Stomach smooth muscle (tissue), 2 donors: ENCODE measurements around the gene NXF1.
"Not testable (repeated sequence)": the region's sequence is repeated elsewhere in the genome, so short reads cannot be mapped to it uniquely, and the experiment has no call there.

Experiments used
- H3K27ac ChIP-seq: one replicate; pipeline ENCODE4 v1.7.0; 2013; ENCODE audit warnings: mild to moderate bottlenecking, low read length, inconsistent platforms
- H3K27me3 ChIP-seq, 2 donors: one replicate each; pipeline ENCODE4 v1.7.0; 2013; ENCODE audit warnings: low read length in 2 of 2; ENCODE audit not compliant: insufficient read depth in 2 of 2, control insufficient read depth in 1 of 2
- H3K36me3 ChIP-seq, 2 donors: one replicate each; pipeline ENCODE4 v1.7.0; 2013; ENCODE audit warnings: low read length in 2 of 2; ENCODE audit not compliant: control insufficient read depth in 2 of 2, insufficient read depth in 2 of 2
- H3K4me1 ChIP-seq: one replicate; pipeline ENCODE4 v1.7.0; 2013; ENCODE audit warnings: low read length; ENCODE audit not compliant: control insufficient read depth, insufficient read depth
- H3K4me3 ChIP-seq, 2 donors: one replicate each; pipeline ENCODE4 v1.7.0; 2013; ENCODE audit warnings: low read length in 2 of 2
- H3K9ac ChIP-seq, 2 donors: one replicate each; pipeline ENCODE4 v1.7.0; 2013; ENCODE audit warnings: low read length in 2 of 2, mild to moderate bottlenecking in 1 of 2
- H3K9me3 ChIP-seq, 2 donors: one replicate each; pipeline ENCODE4 v1.7.0; 2013; ENCODE audit warnings: low read length in 2 of 2; ENCODE audit not compliant: control insufficient read depth in 2 of 2
- donor health status: healthy.
- donor health status: Pancreatic carcinoma.

Gene NXF1

DNA sequence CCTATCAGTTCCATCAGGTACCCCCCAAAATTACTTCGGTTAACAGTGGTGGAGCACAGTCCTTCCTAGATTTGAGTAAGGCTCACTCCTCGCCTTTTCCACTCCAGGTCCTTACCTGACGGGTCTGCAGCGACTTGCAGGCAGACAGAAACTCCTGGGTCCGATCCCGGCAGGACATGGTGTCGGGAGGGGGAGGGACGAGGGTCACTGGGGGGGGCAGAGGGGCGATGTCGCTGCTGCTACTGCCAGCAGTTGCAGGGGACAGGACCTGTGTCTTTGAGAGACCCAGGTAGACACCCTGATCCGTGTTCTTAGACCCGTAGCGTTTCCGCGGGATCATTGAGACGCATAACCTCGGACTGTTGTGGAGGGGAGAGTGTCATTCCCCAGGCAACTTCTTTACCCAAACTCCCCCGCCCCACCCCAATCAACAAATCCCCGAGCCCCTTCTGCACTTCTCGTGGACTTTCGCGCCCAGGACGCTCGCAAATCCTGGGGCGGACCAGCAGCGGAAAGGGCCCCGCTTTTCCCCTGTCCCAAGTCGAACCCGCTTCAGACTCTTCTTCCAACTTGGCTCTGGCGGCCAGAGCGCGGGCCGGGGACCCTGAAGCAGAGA lies 25.8 kb upstream of the NXF1 start:
- Histone ChIP-seq H3K4me3 (peak overlapping the region; percentile 92 to 94), H3K27me3 (no peaks in the 10 kb centered on the region), H3K4me1 (peaks cover 21% of the 10 kb centered on the region), H3K36me3 (peaks cover 27 to 30% of the 10 kb centered on the region in 2 donors), H3K27ac (peak overlapping the region; percentile 96), H3K9ac (peak overlapping the region; percentile 90 to 99), H3K9me3 (no peaks in the 10 kb centered on the region)

DNA sequence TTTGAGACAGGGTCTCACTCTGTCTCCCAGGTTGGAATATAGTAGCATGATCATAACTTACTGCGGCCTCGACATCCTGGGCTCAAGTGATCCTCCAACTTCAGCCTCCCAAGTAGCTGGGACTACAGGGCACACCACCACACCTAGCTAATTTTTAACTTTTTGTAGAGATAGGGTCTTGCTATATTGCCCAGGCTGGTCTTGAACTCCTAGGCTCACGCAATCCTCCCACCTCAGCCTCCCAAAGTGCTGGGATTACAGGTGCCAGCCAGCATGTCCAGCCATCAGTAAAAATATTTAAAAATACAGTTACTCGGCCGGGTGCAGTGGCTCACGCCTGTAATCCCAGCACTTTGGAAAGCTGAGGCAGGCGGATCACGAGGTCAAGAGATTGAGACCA lies 22.9 kb upstream of the NXF1 start:
- H3K9me3 ChIP-seq, H3K4me3 ChIP-seq, H3K27me3 ChIP-seq, H3K9ac ChIP-seq, H3K27ac ChIP-seq: not testable (repeated sequence)
- H3K36me3 ChIP-seq, result peaks cover 31 to 37% of the 10 kb centered on the region in 2 donors
- peaks cover 16% of the 10 kb centered on the region for H3K4me1 ChIP-seq

DNA sequence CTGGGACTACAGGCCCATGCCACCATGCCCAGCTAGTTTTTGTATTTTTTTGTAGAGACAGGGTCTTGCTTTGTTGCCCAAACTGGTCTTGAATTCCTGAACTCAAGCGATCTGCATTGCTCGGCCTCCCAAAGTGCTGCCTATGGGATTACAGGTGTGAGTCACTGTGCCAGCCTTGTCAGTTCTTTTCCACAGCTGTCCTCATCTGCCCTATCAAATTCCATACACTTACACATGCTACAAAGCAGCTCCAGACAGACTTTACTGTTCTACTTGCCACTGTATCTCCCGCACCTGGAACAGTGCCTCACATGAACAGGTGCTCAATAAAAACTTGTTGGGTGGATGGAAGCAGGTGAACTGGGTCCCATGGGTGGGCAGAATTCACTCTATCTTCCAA lies 18.4 kb upstream of the NXF1 start:
- Histone ChIP-seq H3K4me3 (no peak overlapping the region), H3K27me3 (no peaks in the 10 kb centered on the region), H3K9ac (no peak overlapping the region), H3K9me3 (no peaks in the 10 kb centered on the region), H3K36me3 (peaks cover 45 to 49% of the 10 kb centered on the region in 2 donors), H3K4me1 (no peaks in the 10 kb centered on the region), H3K27ac (no peak overlapping the region)

DNA sequence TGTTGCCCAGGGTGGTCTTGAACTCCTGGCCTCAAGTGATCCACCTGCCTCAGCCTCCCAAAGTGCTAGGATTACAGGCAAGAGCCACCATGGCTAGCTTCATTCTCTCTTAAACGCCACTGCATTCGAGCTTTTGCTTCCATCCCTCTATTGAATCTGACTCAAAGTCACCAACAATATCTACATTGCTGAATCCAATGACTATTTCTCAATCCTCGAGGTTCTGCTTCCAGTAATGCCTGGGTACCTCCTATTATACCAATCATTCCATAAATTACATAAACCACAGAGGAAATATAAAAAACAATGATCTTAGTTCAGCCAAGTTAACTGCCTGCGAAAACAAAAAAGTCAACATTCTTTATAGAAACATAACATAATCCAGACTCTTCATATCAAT lies 11.9 kb upstream of the NXF1 start:
- H3K36me3 ChIP-seq, result peaks cover 10 to 14% of the 10 kb centered on the region in 2 donors
- no peaks in the 10 kb centered on the region for H3K27me3 ChIP-seq
- H3K4me3 ChIP-seq, result no peak overlapping the region
- H3K9ac ChIP-seq, result no peak overlapping the region
- H3K27ac ChIP-seq, result no peak overlapping the region
- H3K9me3 ChIP-seq, result no peaks in the 10 kb centered on the region
- H3K4me1 ChIP-seq, result no peaks in the 10 kb centered on the region

DNA sequence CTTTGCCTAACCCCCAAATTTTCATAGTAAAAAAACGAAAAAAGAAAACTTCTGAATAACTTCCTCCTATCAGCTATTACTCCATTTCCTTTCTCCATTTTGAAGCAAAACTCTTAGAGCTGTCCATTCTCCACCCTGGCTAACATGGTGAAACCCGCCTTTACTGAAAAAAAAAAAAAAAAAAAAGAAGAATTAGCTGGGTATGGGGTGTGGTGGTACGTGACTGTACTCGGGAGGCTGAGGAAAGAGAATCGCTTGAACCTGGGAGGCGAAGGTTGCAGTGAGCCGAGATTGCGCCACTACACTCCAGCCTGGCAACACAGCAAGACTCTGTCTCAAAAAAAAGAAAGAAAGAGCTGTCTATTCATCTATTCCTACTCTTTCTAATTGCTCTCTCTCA lies 11.3 kb upstream of the NXF1 start:
- Histone ChIP-seq H3K36me3 (peaks cover 8 to 13% of the 10 kb centered on the region in 2 donors), H3K27me3 (no peaks in the 10 kb centered on the region), H3K27ac (no peak overlapping the region), H3K4me1 (no peaks in the 10 kb centered on the region), H3K9ac (no peak overlapping the region), H3K9me3 (no peaks in the 10 kb centered on the region), H3K4me3 (no peak overlapping the region)

DNA sequence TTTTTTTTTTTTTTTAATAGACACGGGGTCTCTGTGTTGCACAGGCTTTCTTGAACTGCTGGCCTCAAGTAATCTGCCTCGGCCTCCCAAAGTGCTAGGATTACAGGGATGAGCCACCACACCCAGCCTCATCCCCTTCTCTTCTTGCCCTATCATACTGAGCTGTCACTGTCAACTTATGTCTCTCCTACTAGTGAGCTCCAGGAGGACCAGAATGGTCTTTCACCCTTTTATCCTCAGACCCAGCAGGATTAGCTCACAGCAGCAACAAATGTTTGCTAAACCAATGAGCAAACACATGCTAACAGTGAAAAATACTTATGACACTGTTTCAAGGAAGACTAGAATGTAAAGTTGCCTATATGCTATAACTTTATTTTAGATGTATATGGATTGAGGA lies 6.4 kb upstream of the NXF1 start:
- no peaks in the 10 kb centered on the region for H3K27me3 ChIP-seq
- H3K27ac ChIP-seq, result no peak overlapping the region
- peaks cover under 1% of the 10 kb centered on the region for H3K4me1 ChIP-seq
- H3K9ac ChIP-seq, result no peak overlapping the region
- H3K4me3 ChIP-seq, result no peak overlapping the region
- H3K9me3 ChIP-seq, result no peaks in the 10 kb centered on the region
- H3K36me3 ChIP-seq, result peaks cover 7 to 8% of the 10 kb centered on the region in 2 donors

DNA sequence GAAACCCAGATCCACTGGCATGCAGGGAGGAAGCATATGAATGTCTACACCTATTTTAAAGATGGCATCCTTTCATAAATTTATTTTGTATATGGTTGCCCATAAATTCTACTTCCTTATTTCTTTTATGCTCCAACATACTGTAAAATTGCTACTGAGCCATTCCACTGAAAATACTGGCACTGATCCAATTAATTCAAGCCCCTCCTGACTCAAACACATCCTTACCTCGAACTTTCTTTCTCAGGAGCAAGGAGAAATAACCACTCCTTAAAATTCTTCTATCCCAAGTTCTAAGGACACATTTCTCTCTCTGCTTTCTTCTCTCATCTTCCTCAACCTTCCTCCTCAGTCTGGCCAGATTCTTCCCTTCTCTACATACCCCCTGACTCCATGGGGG lies 5.5 kb upstream of the NXF1 start:
- Histone ChIP-seq H3K27ac (no peak overlapping the region), H3K27me3 (no peaks in the 10 kb centered on the region), H3K4me3 (no peak overlapping the region), H3K9ac (no peak overlapping the region), H3K4me1 (peaks cover 8% of the 10 kb centered on the region), H3K9me3 (no peaks in the 10 kb centered on the region), H3K36me3 (peaks cover 7 to 8% of the 10 kb centered on the region in 2 donors)

DNA sequence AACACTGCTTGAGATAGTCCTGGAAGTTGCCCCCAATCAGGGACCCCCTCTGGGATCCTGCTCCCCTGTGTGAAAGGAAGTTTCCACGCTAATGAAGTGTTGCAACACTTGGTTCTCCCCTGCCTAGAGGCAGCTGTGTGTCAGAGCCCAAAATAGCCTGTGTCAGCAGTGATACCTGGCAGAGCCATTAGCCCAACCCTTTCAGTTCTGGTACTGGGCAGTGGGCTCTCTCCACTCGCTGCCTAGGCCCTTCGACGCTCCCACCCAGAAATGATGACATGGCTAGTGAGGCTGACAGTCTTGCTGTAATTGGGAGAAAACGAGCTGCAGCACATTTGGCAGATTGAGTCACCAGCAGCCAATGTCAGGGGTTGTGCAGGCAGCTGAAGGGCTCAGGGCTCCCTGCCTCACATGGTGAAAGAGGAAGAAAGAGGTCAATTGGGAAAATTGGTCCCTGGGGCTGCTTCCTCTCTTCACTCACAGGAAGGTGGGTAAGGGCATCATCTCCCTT lies 1.4 kb upstream of the NXF1 start:
- peaks cover 31% of the 10 kb centered on the region for H3K4me1 ChIP-seq
- no peak overlapping the region for H3K9ac ChIP-seq
- no peaks in the 10 kb centered on the region for H3K9me3 ChIP-seq
- peaks cover 16 to 21% of the 10 kb centered on the region in 2 donors for H3K36me3 ChIP-seq
- H3K27ac ChIP-seq, result peak overlapping the region; percentile 87
- no peak overlapping the region for H3K4me3 ChIP-seq
- no peaks in the 10 kb centered on the region for H3K27me3 ChIP-seq

DNA sequence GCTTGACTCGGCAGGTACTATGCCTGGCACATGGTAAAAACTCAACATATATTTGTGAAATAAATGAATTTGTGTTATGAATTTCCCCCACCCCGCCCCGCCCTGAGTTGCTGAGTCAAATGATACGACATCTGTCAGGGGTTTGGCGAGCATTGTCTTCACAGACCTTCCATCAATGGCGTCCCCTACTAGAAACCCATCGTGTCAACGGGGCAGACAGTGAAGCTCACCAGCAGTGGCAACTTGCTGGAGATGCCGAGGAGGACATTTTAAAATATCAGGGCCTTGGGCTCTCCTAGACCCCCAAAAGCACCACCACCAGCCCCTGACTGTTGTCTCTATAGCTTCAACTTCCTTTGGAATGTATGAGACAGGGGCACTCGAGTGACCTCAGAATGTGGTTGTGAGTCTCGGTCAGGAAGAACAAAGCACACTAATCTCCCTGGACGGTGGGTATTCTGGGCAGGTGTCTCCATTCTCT lies 761 bp upstream of the NXF1 start:
- H3K9ac ChIP-seq, result peak overlapping the region; percentile 77 to 90
- peak overlapping the region; percentile 87 for H3K27ac ChIP-seq
- no peaks in the 10 kb centered on the region for H3K27me3 ChIP-seq
- H3K9me3 ChIP-seq, result no peaks in the 10 kb centered on the region
- peak overlapping the region; percentile 77 to 98 for H3K4me3 ChIP-seq
- H3K36me3 ChIP-seq, result peaks cover 23 to 28% of the 10 kb centered on the region in 2 donors
- peaks cover 31% of the 10 kb centered on the region for H3K4me1 ChIP-seq

DNA sequence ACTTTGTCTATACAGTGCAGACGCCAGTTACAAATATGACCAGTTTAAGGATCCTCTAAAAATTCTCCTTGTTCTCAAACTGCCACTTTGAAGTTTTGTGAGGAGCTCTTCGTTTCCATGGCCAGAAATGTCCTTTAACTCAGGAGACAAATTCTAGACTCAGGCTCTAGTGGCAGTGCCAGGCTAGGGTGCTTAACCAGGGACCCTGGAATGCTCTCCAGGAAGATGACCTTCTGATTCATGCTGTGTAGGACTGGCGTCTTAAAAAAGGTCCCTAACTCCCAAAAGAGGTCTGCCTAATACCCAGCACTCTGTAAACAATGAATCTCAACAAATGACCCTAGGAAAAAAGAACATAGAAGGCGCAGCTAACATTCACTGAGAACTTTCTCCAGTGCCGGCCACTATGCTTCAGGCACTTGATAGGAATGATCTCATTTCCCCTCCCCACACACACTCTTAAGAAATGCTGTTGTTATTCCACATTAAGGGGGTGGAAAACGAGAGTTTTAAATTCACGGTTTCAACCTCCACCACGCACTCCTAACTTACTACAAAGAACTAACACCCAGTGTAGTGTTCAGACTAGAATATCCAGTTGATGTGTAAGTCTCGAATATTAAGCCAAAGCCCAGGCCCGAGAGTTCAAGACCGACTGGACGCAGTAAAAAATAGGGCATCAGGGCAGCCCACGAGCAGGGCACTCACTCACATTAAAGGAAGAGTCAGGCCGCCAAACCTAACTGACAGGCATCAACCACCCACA lies 747 bp downstream of the NXF1 start:
- Histone ChIP-seq H3K27ac (peak overlapping the region; percentile 87), H3K9ac (peak overlapping the region; percentile 90 to 94), H3K36me3 (peaks cover 38 to 39% of the 10 kb centered on the region in 2 donors), H3K9me3 (no peaks in the 10 kb centered on the region), H3K4me3 (peak overlapping the region; percentile 77 to 98), H3K4me1 (peaks cover 31% of the 10 kb centered on the region), H3K27me3 (no peaks in the 10 kb centered on the region)

DNA sequence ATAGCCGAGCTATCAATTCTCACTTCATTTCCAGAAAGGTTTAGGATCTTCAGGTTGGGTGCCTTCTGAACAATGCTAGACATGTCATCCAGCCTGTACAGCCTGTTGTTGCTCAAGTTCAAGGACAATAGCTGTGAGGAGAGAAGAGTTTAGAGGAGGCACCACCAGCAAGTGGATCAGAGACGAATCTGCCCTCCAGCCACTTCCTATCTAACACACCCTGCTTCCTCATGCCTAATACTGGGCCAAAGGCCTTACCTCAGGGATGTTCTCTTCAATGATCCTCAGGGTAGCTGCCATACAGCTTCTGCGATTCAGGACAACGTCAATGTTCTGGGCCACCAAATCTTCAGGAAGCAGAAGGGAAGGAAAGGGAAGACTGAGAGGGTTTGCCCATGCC lies 4.2 kb downstream of the NXF1 start:
- H3K27ac ChIP-seq, result no peak overlapping the region
- H3K4me1 ChIP-seq, result peaks cover 25% of the 10 kb centered on the region
- no peaks in the 10 kb centered on the region for H3K9me3 ChIP-seq
- H3K36me3 ChIP-seq, result peaks cover 60 to 61% of the 10 kb centered on the region in 2 donors
- H3K4me3 ChIP-seq, result no peak overlapping the region
- peak overlapping the region in 1 of 2 donors; percentile 5 for H3K9ac ChIP-seq
- no peaks in the 10 kb centered on the region for H3K27me3 ChIP-seq
